NB4 (cell line): Measurements from ENCODE around the gene DENND6A.
"Not testable (repeated sequence)": the region's sequence is repeated elsewhere in the genome, so short reads cannot be mapped to it uniquely, and the experiment has no call there.

Source experiments
- DNase-seq: peaks from one replicate; pipeline ENCODE4 v3.0.0; 2010; ENCODE audit warnings: low read depth
- H3K4me3 ChIP-seq: one replicate; pipeline ENCODE4 v1.5.1; 2011; ENCODE audit warnings: mild to moderate bottlenecking, low read depth, low read length, moderate library complexity
- CTCF ChIP-seq: IDR thresholded peaks from one replicate; pipeline ENCODE4 v1.5.1; 2012; ENCODE audit warnings: low read depth, low read length
- MAX ChIP-seq: IDR thresholded peaks from 2 replicates; pipeline ENCODE4 v1.6.1; 2011; ENCODE audit warnings: low read depth, low read length
- MYC ChIP-seq: IDR thresholded peaks from 2 replicates; pipeline ENCODE4 v1.6.1; 2011; ENCODE audit warnings: low read depth, low read length
- POLR2A ChIP-seq: IDR thresholded peaks from 2 replicates; pipeline ENCODE4 v1.6.1; 2011; ENCODE audit warnings: mild to moderate bottlenecking; ENCODE audit not compliant: insufficient read length; ENCODE audit errors: extremely low read depth

Gene DENND6A

GRCh38 chr3:57646723-57647122, 46.2 kb downstream of the DENND6A start:
- TF ChIP-seq MYC: no peak
- TF ChIP-seq POLR2A: no peak
- DNase-seq: peak; percentile 23
- H3K4me3 ChIP-seq: no peak overlapping the region

GRCh38 chr3:57644740-57645139, 48.1 kb downstream of the DENND6A start:
- no peak overlapping the region for H3K4me3 ChIP-seq
- TF ChIP-seq CTCF: no peak
- TF ChIP-seq POLR2A: no peak
- no peak for TF ChIP-seq MYC
- TF ChIP-seq MAX: no peak
- DNase-seq: no peak

GRCh38 chr3:57637391-57637790, 55.5 kb downstream of the DENND6A start:
- TF ChIP-seq MYC (no peak), CTCF (no peak), POLR2A (no peak), MAX (no peak)
- DNase-seq: no peak
- no peak overlapping the region for H3K4me3 ChIP-seq

- DNase-seq, H3K4me3 ChIP-seq: not testable (repeated sequence)
These were observed 58.6 kb downstream of the DENND6A start for GRCh38 chr3:57634259-57634658.

- DNase-seq: no peak
- H3K4me3 ChIP-seq: no peak overlapping the region
- TF ChIP-seq MYC: no peak
- TF ChIP-seq MAX: no peak
- no peak for TF ChIP-seq POLR2A
- TF ChIP-seq CTCF: no peak
These were observed 64.9 kb downstream of the DENND6A start for GRCh38 chr3:57627976-57628375.

GRCh38 chr3:57624801-57625200, 68.1 kb downstream of the DENND6A start:
- no peak for DNase-seq
- TF ChIP-seq MAX (no peak), MYC (no peak), POLR2A (no peak), CTCF (no peak)
- H3K4me3 ChIP-seq: no peak overlapping the region

GRCh38 chr3:57622362-57622761, 70.5 kb downstream of the DENND6A start:
- TF ChIP-seq POLR2A: no peak
- no peak for TF ChIP-seq MYC
- no peak for TF ChIP-seq CTCF
- no peak for TF ChIP-seq MAX
- H3K4me3 ChIP-seq: no peak overlapping the region
- DNase-seq: no peak
